Measurements from ENCODE around the gene MTRF1.

GRCh38 chr13:41193469-41193868 is 69.9 kb downstream of the MTRF1 start:
- TF ChIP-seq POLR2A (IDR thresholded peaks at IDR 0.05) (no peak), CTCF (IDR thresholded peaks at IDR 0.05) (no peak), POLR2AphosphoS5 (IDR thresholded peaks at IDR 0.05) (no peak), EP300 (IDR thresholded peaks at IDR 0.05) (no peak)

Data from suprapubic skin (tissue), 4 donors.